Measurements from ENCODE around the gene KDM8. TPM values are rescaled to one million over a fixed set of nuclear protein-coding genes. Genes with fewer than 3 reads are reported as not detected.

KDM8 gene
- total RNA-seq, 1 donor from 2014 or later, result 4.3 TPM

DNA sequence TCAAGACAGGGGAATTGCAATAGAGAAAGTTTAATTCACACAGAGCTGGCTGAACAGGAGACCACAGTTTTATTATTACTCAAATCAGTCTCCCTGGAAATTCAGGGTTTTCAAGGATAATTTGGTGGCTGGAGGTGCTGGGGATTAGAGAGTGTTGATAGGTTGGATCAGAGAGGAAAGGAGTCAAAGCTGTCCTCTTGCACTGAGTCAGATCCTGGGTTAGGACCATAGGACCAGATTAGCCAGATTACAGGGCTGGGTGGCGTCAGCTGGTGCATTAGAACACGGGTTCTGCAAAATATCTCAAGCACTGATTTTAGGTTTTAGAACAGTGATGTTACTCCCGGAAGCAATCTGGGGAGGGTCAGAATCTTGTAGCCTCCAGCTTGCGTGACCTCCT, 67.0 kb downstream of the KDM8 start:
- Histone ChIP-seq H3K27ac (ENCODE audit: low read depth, low read length) (no peak overlapping the region), H3K9me3 (ENCODE audit: insufficient read depth, low read depth, low read length) (no peaks in the 10 kb centered on the region), H3K4me3 (ENCODE audit: insufficient read depth, low read depth, low read length) (no peak overlapping the region), H3K27me3 (ENCODE audit: insufficient read depth, low read length) (no peaks in the 10 kb centered on the region), H2AFZ (ENCODE audit: low read depth, low read length) (no peak overlapping the region), H3K9ac (ENCODE audit: low read length) (no peak overlapping the region), H3K79me2 (ENCODE audit: insufficient read depth, low read length) (peaks cover 9% of the 10 kb centered on the region), H3K4me1 (ENCODE audit: insufficient read depth, low read length) (peaks cover 13% of the 10 kb centered on the region), H3K4me2 (ENCODE audit: low read length) (no peak overlapping the region), H3K36me3 (ENCODE audit: insufficient read depth, low read length) (no peaks in the 10 kb centered on the region), H4K20me1 (ENCODE audit: insufficient read depth, low read length) (no peaks in the 10 kb centered on the region)
- FAIRE-seq (no peak), DNase-seq (ENCODE audit: low read depth) (no peak)
- Mint-ChIP-seq H3K27ac (ENCODE audit: unreplicated experiment) (no peak overlapping the region), H3K9me3 (ENCODE audit: unreplicated experiment) (peaks cover 2% of the 10 kb centered on the region), H3K27me3 (ENCODE audit: low read depth, unreplicated experiment) (no peaks in the 10 kb centered on the region), H3K4me1 (ENCODE audit: low read depth, unreplicated experiment) (peaks cover 9% of the 10 kb centered on the region), H3K4me3 (ENCODE audit: unreplicated experiment) (no peak overlapping the region), H3K36me3 (ENCODE audit: low read depth, unreplicated experiment) (no peaks in the 10 kb centered on the region)
- TF ChIP-seq CTCF (IDR thresholded peaks at IDR 0.05; ENCODE audit: insufficient read depth, low read depth, low read length), result no peak
- no peak for TF ChIP-seq EZH2 (IDR thresholded peaks at IDR 0.05; ENCODE audit: insufficient read depth, low read length)

Other genes with a start within 250 kb of the KDM8 start
- not detected in 2 replicates for gene C16orf82, start 136.6 kb upstream of the KDM8 start, total RNA-seq
- gene NSMCE1, start 65.2 kb downstream of the KDM8 start, total RNA-seq, result 12.1 and 13.9 TPM in 2 replicates
- 17.5 and 17.6 TPM in 2 replicates for gene IL4R, start 110.4 kb downstream of the KDM8 start, total RNA-seq
- 1.8 and 3.0 TPM in 2 replicates for gene IL21R, start 198.6 kb downstream of the KDM8 start, total RNA-seq